C4-2B (cell line): ENCODE data around the gene PCSK6.

Experiments
- CTCF ChIP-seq: fragments of 450-650 bp; conservative IDR thresholded peaks from 2 replicates; pipeline ENCODE4 v1.5.1; 2017; ENCODE audit warnings: mild to moderate bottlenecking
- ZFX ChIP-seq: fragments of 450-650 bp; IDR thresholded peaks from 2 replicates; pipeline ENCODE4 v1.6.1; 2017

GRCh38 chr15:101410612-101411011 is 78.9 kb downstream of the PCSK6 start:
- no peak for TF ChIP-seq CTCF
- no peak for TF ChIP-seq ZFX
